Pons (tissue), 1 donor: Measurements from ENCODE around the gene TINCR.

Experiments
- DNase-seq: peaks from one replicate; pipeline ENCODE4 v3.0.0-alpha.2; 2016; ENCODE audit warnings: low spot score

Gene TINCR

DNA sequence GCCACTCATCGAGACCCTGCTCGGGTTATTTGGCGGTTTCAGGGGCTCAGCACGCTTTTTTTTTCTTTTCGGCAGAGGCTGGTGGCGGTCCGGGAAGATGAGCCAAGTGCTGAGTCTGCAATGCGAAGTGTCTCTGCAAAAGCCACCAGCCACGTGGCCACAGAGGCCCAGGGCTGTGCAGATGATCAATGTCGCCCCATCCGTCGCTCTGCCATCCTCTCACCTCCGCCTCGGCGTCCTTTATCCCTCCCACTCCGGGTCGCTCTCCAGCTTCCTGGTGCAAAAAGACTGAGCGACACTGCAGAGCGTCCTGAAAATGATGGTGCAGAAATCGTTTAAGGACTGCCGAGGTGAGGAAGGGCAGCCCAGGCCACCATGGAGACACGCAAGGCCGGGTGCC, 55.0 kb downstream of the TINCR start:
- no peak for DNase-seq
